HepG2 (cell line): ENCODE measurements around the gene SORBS2.

Experiments
- FOXP1 ChIP-seq, 2 experiments: fragments of 450-650 bp in 1 of 2; IDR thresholded peaks; 2 replicates each; pipeline ENCODE4 v1.6.1; 2017 to 2018; ENCODE audit warnings: antibody characterized with exemption in 1 of 2
- NCOA1 ChIP-seq: sonication (generic); formaldehyde crosslinking; IDR thresholded peaks from 2 replicates; pipeline ENCODE4 v1.9.0; 2021; ENCODE audit warnings: missing genetic modification reagents
- PRDM4 ChIP-seq: sonication (generic); formaldehyde crosslinking; IDR thresholded peaks from 2 replicates; pipeline ENCODE4 v1.9.0; 2021; ENCODE audit warnings: missing genetic modification reagents, borderline replicate concordance
- ZFX ChIP-seq: sonication (generic); formaldehyde crosslinking; IDR thresholded peaks from 2 replicates; pipeline ENCODE4 v1.4.0; 2020; ENCODE audit warnings: mild to moderate bottlenecking, low read depth, missing genetic modification reagents, moderate library complexity

GRCh38 chr4:185838514-185839193, 26.7 kb upstream of the SORBS2 start:
- TF ChIP-seq ZFX (no peak), NCOA1 (no peak), FOXP1 (IDR thresholded peaks at IDR 0.05) (no peak), FOXP1 (CRISPR knock-in tag; IDR thresholded peaks at IDR 0.05) (no peak), PRDM4 (CRISPR knock-in tag) (no peak)
